NT2/D1 (cell line): ENCODE data around the gene CCDC171.

Experiments
- DNase-seq: peaks from one replicate; pipeline ENCODE4 v3.0.0-alpha.2; 2011; ENCODE audit warnings: low read depth, low spot score
- H3K27me3 ChIP-seq: 2 replicates; pipeline ENCODE4 v1.6.0; 2011; ENCODE audit warnings: mild to moderate bottlenecking; ENCODE audit not compliant: insufficient read length, insufficient read depth
- H3K36me3 ChIP-seq: 2 replicates; pipeline ENCODE4 v1.6.1; 2011; ENCODE audit warnings: mild to moderate bottlenecking, low read length, mixed read lengths; ENCODE audit not compliant: insufficient read depth, insufficient read length
- H3K4me1 ChIP-seq: 2 replicates; pipeline ENCODE4 v1.5.1; 2011; ENCODE audit not compliant: insufficient read depth, insufficient read length
- H3K4me3 ChIP-seq: 2 replicates; pipeline ENCODE4 v1.5.1; 2011; ENCODE audit warnings: low read depth; ENCODE audit not compliant: insufficient read length
- H3K9ac ChIP-seq: 2 replicates; pipeline ENCODE4 v1.6.0; 2011; ENCODE audit warnings: low read depth; ENCODE audit not compliant: insufficient read length
- H3K9me3 ChIP-seq: 2 replicates; pipeline ENCODE4 v1.5.1; 2011; ENCODE audit warnings: mild to moderate bottlenecking, low read length; ENCODE audit not compliant: insufficient read depth
- SUZ12 ChIP-seq: IDR thresholded peaks from 2 replicates; pipeline ENCODE4 v1.6.1; 2011; ENCODE audit not compliant: insufficient read length, insufficient read depth; ENCODE audit errors: extremely low read depth
- YY1 ChIP-seq: IDR thresholded peaks from 2 replicates; pipeline ENCODE4 v1.6.1; 2011; ENCODE audit not compliant: insufficient read length, insufficient read depth
- ZNF274 ChIP-seq: IDR thresholded peaks from 2 replicates; pipeline ENCODE4 v1.6.1; 2011; ENCODE audit warnings: mild to moderate bottlenecking, low read depth, low read length

The CCDC171 gene

GRCh38 chr9:15552636-15553527 is at the start of gene CCDC171:
TSS of gene CCDC171 (plus strand) at chr9:15553043. CDS start at chr9:15564089, 11,046 bp downstream.
- no peaks in the 10 kb centered on the region for H3K36me3 ChIP-seq
- DNase-seq, result peak; percentile 94
- no peaks in the 10 kb centered on the region for H3K4me1 ChIP-seq
- peaks cover 14% of the 10 kb centered on the region for H3K27me3 ChIP-seq
- H3K9me3 ChIP-seq, result no peaks in the 10 kb centered on the region
- TF ChIP-seq SUZ12 (no peak), YY1 (no peak), ZNF274 (no peak)
- peak within 1 kb of the TSS; percentile 91 for H3K9ac ChIP-seq
- peak within 1 kb of the TSS; percentile 82 for H3K4me3 ChIP-seq

GRCh38 chr9:15505921-15506320 is 46.9 kb upstream of the CCDC171 start:
- no peak for TF ChIP-seq ZNF274
- TF ChIP-seq YY1, result no peak
- TF ChIP-seq SUZ12, result no peak
- no peaks in the 10 kb centered on the region for H3K27me3 ChIP-seq
- peaks cover 74% of the 10 kb centered on the region for H3K36me3 ChIP-seq
- H3K9ac ChIP-seq, result no peak overlapping the region
- H3K9me3 ChIP-seq, result no peaks in the 10 kb centered on the region
- no peak overlapping the region for H3K4me3 ChIP-seq
- H3K4me1 ChIP-seq, result no peaks in the 10 kb centered on the region
- no peak for DNase-seq

GRCh38 chr9:15509931-15510788 is 42.7 kb upstream of the CCDC171 start:
- TF ChIP-seq YY1 (no peak), ZNF274 (no peak), SUZ12 (no peak)
- H3K9me3 ChIP-seq, result no peaks in the 10 kb centered on the region
- peak overlapping the region; percentile 83 for H3K4me3 ChIP-seq
- H3K9ac ChIP-seq, result peak overlapping the region; percentile 94
- peaks cover 4% of the 10 kb centered on the region for H3K27me3 ChIP-seq
- H3K36me3 ChIP-seq, result peaks cover 43% of the 10 kb centered on the region
- no peaks in the 10 kb centered on the region for H3K4me1 ChIP-seq
- peak; percentile 30 for DNase-seq

- TF ChIP-seq YY1 (no peak), ZNF274 (no peak), SUZ12 (no peak)
- no peaks in the 10 kb centered on the region for H3K4me1 ChIP-seq
Measured at GRCh38 chr9:15510789-15511575, 41.9 kb upstream of the CCDC171 start, which contains the start of gene PSIP1. TSS of gene PSIP1 (minus strand) at chr9:15510970. CDS start at chr9:15510188, 782 bp downstream.

GRCh38 chr9:15512204-15512603 is 40.6 kb upstream of the CCDC171 start:
- Histone ChIP-seq H3K4me3 (no peak overlapping the region), H3K9ac (no peak overlapping the region)
- no peak for DNase-seq

More at GRCh38 chr9:15510789-15511575, 41.9 kb upstream of the CCDC171 start, which contains the start of gene PSIP1:
- DNase-seq, result peak; percentile 70
- Histone ChIP-seq H3K36me3 (peaks cover 34% of the 10 kb centered on the region), H3K4me3 (peak within 1 kb of the TSS; percentile 83), H3K9me3 (no peaks in the 10 kb centered on the region), H3K27me3 (peaks cover 4% of the 10 kb centered on the region), H3K9ac (peak within 1 kb of the TSS; percentile 94)

GRCh38 chr9:15512889-15513288 is 40.0 kb upstream of the CCDC171 start:
- Histone ChIP-seq H3K9ac (no peak overlapping the region), H3K27me3 (peaks cover 4% of the 10 kb centered on the region), H3K4me3 (no peak overlapping the region), H3K9me3 (no peaks in the 10 kb centered on the region), H3K36me3 (peaks cover 16% of the 10 kb centered on the region), H3K4me1 (no peaks in the 10 kb centered on the region)
- peak; percentile 65 for DNase-seq
- TF ChIP-seq YY1 (no peak), ZNF274 (no peak), SUZ12 (no peak)

More at GRCh38 chr9:15512204-15512603, 40.6 kb upstream of the CCDC171 start:
- H3K27me3 ChIP-seq, result peaks cover 4% of the 10 kb centered on the region
- peaks cover 22% of the 10 kb centered on the region for H3K36me3 ChIP-seq
- no peaks in the 10 kb centered on the region for H3K4me1 ChIP-seq
- TF ChIP-seq SUZ12 (no peak), YY1 (no peak), ZNF274 (no peak)
- H3K9me3 ChIP-seq, result no peaks in the 10 kb centered on the region
